Lung (tissue), 12 donors: ENCODE data around the gene TRIM44. TPM values are rescaled to one million over a fixed set of nuclear protein-coding genes. Genes with fewer than 3 reads are reported as not detected.
A peak's percentile ranks its signal among the peaks of the same experiment; 100 is the strongest.

Experiments used
- ATAC-seq: fragments of 200-7000 bp; cut with Tn5 transposase; one replicate; pipeline ENCODE4 v1.9.1; 2020; ENCODE audit warnings: moderate number of reproducible peaks; ENCODE audit not compliant: insufficient read depth, low FRiP score
- DNase-seq, 3 donors: peaks; one replicate each; pipeline ENCODE4 v3.0.0-alpha.2; 2013 to 2017
- H3K27ac ChIP-seq, 2 donors: one replicate each; pipeline ENCODE4 v1.5.1; 2013; ENCODE audit warnings: mild to moderate bottlenecking in 2 of 2, moderate library complexity in 2 of 2, control low read depth in 1 of 2, inconsistent platforms in 1 of 2, low read depth in 1 of 2, low read length in 1 of 2
- H3K27me3 ChIP-seq, 3 donors: one replicate each; pipeline ENCODE4 v1.5.1; 2013; ENCODE audit warnings: low read length in 2 of 3; ENCODE audit not compliant: control insufficient read depth in 3 of 3, insufficient read depth in 3 of 3
- H3K36me3 ChIP-seq, 4 donors: one replicate each; pipeline ENCODE4 v1.5.1; 2013; ENCODE audit warnings: low read length in 4 of 4, mild to moderate bottlenecking in 1 of 4, moderate library complexity in 1 of 4; ENCODE audit not compliant: control insufficient read depth in 4 of 4, insufficient read depth in 4 of 4
- H3K4me1 ChIP-seq, 5 donors: one replicate each; pipeline ENCODE4 v1.5.1; 2013; ENCODE audit warnings: low read length in 5 of 5, mild to moderate bottlenecking in 2 of 5, moderate library complexity in 1 of 5; ENCODE audit not compliant: control insufficient read depth in 5 of 5, insufficient read depth in 5 of 5
- H3K4me3 ChIP-seq: one replicate; pipeline ENCODE4 v1.5.1; 2013; ENCODE audit warnings: mild to moderate bottlenecking, control low read depth, moderate library complexity
- H3K9ac ChIP-seq, 2 donors: one replicate each; pipeline ENCODE4 v1.5.1; 2013; ENCODE audit warnings: low read length in 2 of 2, control low read depth in 1 of 2; ENCODE audit not compliant: insufficient read depth in 1 of 2
- H3K9me3 ChIP-seq, 4 donors: one replicate each; pipeline ENCODE4 v1.5.1; 2013; ENCODE audit warnings: low read length in 3 of 4, mild to moderate bottlenecking in 1 of 4, moderate library complexity in 1 of 4; ENCODE audit not compliant: control insufficient read depth in 4 of 4, insufficient read depth in 3 of 4
- WGBS, 2 donors: extraction: QIAGEN DNeasy Blood & Tissue Kit; methylation state at CpG; one replicate each; pipeline ENCODE4 v1.1.7; 2013; 5-methylcytosine and 5-hydroxymethylcytosine counted together
- polyA plus RNA-seq, 2 donors: library from polyadenylated mRNA; stranded (reverse); fragments of 200-250 nt; gene quantifications; one replicate each; pipeline ENCODE4 v1.2.1, GENCODE V29; 2013
- total RNA-seq, 2 donors: library from RNA; depleted of rRNA in 1 of 2; stranded (reverse); fragments of >200 nt in 1 of 2; gene quantifications; one replicate each; pipeline ENCODE4 v1.2.1, GENCODE V29; 2014 to 2021
- TF ChIP-seq, protein P1 (sequence below): IDR thresholded peaks from 2 replicates; pipeline ENCODE4 v1.5.1; 2012; ENCODE audit warnings: mild to moderate bottlenecking; ENCODE audit errors: control extremely low read depth, extremely low read depth
- donor health status: control.
- donor health status: control.
- donor health status: Bipolar disorder and iron deficiency.
- donor health status: healthy.
- donor health status: DM: yes; HTN: yes; CAD: no.

Gene TRIM44
- total and polyA plus RNA-seq, 4 donors = 9.1 to 62.2 (median 22.7) TPM

DNA sequence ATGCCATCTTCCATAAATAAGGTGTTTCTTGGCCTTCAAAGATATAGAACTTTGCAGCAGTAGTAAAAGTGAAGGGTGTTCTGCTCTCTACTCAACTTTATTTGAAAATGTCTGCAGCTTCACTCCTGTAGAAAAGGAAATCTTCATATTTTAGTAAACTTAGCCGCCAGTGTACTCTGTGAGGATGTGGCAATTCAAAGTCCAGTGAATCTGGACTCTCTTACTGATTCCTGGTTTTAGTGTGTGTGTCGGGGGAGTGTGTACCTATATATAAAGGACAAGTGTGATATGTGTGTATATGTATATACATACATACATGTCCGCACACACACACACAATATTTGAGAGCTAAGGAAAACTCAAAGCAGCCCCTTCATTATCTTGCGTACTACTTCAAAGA, 147.0 kb downstream of the TRIM44 start:
- DNase-seq (no peak), ATAC-seq (no peak)
- H3K4me1 ChIP-seq = peaks cover 3 to 25% (median 9%) of the 10 kb centered on the region in 5 donors
- H3K9ac ChIP-seq = no peak overlapping the region
- no peaks in the 10 kb centered on the region for H3K9me3 ChIP-seq
- H3K27ac ChIP-seq = no peak overlapping the region
- WGBS, 2 donors = 75 to 83% methylated on average over 4 of the region's 4 CpGs
- peaks cover 0 to 6% (median 3%) of the 10 kb centered on the region in 4 donors for H3K36me3 ChIP-seq
- no peak overlapping the region for H3K4me3 ChIP-seq
- H3K27me3 ChIP-seq = no peaks in the 10 kb centered on the region
- TF ChIP-seq, protein P1, sequence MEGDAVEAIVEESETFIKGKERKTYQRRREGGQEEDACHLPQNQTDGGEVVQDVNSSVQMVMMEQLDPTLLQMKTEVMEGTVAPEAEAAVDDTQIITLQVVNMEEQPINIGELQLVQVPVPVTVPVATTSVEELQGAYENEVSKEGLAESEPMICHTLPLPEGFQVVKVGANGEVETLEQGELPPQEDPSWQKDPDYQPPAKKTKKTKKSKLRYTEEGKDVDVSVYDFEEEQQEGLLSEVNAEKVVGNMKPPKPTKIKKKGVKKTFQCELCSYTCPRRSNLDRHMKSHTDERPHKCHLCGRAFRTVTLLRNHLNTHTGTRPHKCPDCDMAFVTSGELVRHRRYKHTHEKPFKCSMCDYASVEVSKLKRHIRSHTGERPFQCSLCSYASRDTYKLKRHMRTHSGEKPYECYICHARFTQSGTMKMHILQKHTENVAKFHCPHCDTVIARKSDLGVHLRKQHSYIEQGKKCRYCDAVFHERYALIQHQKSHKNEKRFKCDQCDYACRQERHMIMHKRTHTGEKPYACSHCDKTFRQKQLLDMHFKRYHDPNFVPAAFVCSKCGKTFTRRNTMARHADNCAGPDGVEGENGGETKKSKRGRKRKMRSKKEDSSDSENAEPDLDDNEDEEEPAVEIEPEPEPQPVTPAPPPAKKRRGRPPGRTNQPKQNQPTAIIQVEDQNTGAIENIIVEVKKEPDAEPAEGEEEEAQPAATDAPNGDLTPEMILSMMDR = no peak

DNA sequence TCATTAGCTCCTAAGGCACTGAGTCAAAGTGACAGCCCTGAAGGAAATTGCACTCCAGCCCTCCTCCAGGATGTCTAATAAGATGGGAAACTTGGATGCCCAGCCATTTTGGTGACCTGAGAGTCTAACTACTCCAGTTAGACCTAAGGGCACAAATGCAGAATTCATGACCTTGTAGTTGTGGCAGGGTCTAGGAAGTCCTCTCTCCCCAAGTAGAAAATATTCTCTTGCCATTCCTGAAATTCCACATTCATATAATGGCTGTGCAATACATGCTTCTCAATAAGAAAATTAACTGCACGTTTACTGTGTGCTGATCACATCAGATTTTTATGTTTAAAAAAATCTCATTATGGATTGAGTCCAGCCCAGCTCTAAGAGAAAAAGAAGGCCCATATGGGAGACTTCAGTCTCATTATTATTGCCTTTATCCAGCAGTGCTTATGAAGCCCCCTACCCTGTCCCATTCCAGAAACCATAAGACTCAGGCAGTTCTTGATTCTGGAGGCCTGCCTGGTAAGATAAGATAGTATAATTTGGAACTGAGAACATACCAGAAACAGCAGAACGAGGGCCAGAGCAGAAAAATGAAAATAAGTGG, 147.6 kb downstream of the TRIM44 start:
- Histone ChIP-seq H3K9me3 (no peaks in the 10 kb centered on the region), H3K4me1 (peaks cover 3 to 29% (median 13%) of the 10 kb centered on the region in 5 donors), H3K9ac (no peak overlapping the region), H3K4me3 (no peak overlapping the region), H3K27ac (no peak overlapping the region), H3K36me3 (peaks cover 0 to 6% (median 3%) of the 10 kb centered on the region in 4 donors), H3K27me3 (no peaks in the 10 kb centered on the region)
- 44 to 79% methylated on average over 2 of the region's 2 CpGs for WGBS, 2 donors
- ATAC-seq (no peak), DNase-seq (peak in 2 of 3 donors; percentile 70 to 73)
- TF ChIP-seq, protein P1 = no peak

DNA sequence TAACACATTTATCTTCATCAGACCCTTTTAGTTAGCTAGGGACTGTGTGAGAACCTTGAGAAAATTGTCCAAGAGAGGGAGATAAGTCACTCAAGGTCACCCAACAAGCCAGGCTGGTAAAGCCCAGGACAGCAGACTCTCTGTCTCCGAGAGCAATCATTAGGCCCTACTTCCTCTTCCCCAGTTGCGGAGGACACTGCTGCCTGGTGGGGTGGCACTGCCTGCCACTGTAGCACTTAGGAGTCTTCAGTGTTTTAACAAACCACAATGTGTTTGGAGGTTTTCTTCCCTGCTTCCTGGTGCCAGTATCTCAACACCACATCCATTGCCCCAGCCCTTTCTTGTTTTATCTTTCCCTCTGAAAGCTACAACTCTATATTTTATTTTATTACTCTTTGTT, 149.2 kb downstream of the TRIM44 start:
- Histone ChIP-seq H3K27ac (peak overlapping the region in 1 of 2 donors; percentile 86), H3K27me3 (no peaks in the 10 kb centered on the region), H3K36me3 (peaks cover 0 to 6% (median 0%) of the 10 kb centered on the region in 4 donors), H3K9ac (no peak overlapping the region), H3K9me3 (no peaks in the 10 kb centered on the region), H3K4me3 (no peak overlapping the region), H3K4me1 (peaks cover 0 to 42% (median 26%) of the 10 kb centered on the region in 5 donors)
- TF ChIP-seq, protein P1 = no peak
- DNase-seq (no peak), ATAC-seq (no peak)
- 23 to 74% methylated on average over 2 of the region's 2 CpGs for WGBS, 2 donors
